ENCODE data around the gene FOXL2NB.
A peak's percentile ranks its signal among the peaks of the same experiment; 100 is the strongest.

DNA sequence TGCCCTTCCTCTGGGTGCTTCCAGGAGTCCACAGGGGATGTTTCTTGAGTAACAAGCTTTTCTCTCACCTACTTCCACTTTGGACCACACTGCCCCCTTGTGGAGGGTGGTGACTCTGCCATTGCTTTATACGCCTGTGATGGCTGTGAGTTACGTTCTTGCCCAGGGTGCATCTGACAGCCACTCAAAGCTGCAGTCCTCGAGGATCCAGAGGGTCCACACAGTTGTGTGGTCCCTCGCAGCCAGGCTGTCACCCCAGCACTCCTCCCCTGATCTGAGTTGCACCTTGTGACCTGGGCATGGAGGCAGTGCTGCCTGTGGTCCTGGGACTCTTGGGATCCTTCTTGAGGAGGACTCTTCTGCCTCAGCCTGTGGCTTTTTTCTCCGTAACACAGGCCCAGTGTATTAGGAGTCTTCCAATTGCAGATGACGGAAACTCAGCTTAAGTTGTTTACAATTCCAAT, 23.5 kb upstream of the FOXL2NB start:
- TF ChIP-seq, protein P1, sequence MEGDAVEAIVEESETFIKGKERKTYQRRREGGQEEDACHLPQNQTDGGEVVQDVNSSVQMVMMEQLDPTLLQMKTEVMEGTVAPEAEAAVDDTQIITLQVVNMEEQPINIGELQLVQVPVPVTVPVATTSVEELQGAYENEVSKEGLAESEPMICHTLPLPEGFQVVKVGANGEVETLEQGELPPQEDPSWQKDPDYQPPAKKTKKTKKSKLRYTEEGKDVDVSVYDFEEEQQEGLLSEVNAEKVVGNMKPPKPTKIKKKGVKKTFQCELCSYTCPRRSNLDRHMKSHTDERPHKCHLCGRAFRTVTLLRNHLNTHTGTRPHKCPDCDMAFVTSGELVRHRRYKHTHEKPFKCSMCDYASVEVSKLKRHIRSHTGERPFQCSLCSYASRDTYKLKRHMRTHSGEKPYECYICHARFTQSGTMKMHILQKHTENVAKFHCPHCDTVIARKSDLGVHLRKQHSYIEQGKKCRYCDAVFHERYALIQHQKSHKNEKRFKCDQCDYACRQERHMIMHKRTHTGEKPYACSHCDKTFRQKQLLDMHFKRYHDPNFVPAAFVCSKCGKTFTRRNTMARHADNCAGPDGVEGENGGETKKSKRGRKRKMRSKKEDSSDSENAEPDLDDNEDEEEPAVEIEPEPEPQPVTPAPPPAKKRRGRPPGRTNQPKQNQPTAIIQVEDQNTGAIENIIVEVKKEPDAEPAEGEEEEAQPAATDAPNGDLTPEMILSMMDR (IDR thresholded peaks at IDR 0.05; ENCODE audit: low read depth, low read length), result peak; percentile 91
- TF ChIP-seq MAX (IDR thresholded peaks at IDR 0.05; ENCODE audit: low read depth, low read length), result no peak

Data from NB4 (cell line).